Stimulated activated CD4-positive, alpha-beta T cell treated with anti-CD3 and anti-CD28 coated beads, Interleukin-12 subunit alpha, Interleukin-12 subunit beta, amount 100 ng/mL, for 48 hours (primary cell): ENCODE measurements around the gene IFNG-AS1.

Experiments
- DNase-seq, 3 donors: peaks; one replicate each; pipeline ENCODE4 v3.0.0-alpha.2; 2020; ENCODE audit warnings: low read depth in 2 of 3, low spot score in 1 of 3

IFNG-AS1 gene

DNA sequence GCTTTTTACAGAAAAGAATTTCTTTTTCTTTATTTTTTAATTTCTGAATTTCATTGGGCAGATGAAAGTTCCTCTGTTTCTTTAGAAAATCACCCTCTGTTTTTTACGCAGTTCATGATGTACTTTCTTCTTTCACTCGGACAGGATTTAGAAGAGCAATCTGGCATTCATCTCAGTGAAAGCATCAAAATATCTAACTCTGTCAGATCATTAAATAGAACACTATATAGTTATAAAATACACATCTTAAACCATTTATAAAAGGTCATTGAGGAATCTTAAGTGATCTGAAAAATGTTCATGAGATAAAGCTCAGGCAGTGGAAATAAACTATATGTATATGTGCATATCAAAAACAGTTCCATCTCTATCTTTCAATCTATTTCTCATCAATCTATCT is 3.9 kb downstream of the IFNG-AS1 start:
- no peak for DNase-seq

DNA sequence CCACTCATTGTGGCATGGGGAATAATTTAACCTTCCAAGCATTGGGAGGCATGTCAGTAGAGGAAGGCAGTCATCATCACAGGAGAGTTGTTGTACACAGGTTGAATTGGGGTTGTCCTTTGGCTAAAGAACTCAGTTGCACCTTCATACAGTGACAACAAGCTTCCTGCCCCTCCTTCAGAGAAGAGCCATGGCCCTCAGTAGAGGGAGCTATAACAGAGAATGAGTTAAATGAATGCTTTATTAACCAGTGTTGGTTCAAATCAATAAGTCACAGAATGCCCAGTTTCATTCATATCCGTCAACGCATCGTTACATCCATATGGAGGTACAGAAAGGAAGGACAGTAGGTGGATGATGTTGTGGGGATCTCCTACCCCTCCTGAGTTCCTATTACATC is 4.8 kb downstream of the IFNG-AS1 start:
- no peak for DNase-seq

- no peak for DNase-seq
Measured at GRCh38 chr12:67996347-67996746, 7.1 kb downstream of the IFNG-AS1 start.

- no peak for DNase-seq
Measured at GRCh38 chr12:67998379-67998778, 9.1 kb downstream of the IFNG-AS1 start.

GRCh38 chr12:67999244-67999643 is 10.0 kb downstream of the IFNG-AS1 start:
- DNase-seq, result no peak

DNA sequence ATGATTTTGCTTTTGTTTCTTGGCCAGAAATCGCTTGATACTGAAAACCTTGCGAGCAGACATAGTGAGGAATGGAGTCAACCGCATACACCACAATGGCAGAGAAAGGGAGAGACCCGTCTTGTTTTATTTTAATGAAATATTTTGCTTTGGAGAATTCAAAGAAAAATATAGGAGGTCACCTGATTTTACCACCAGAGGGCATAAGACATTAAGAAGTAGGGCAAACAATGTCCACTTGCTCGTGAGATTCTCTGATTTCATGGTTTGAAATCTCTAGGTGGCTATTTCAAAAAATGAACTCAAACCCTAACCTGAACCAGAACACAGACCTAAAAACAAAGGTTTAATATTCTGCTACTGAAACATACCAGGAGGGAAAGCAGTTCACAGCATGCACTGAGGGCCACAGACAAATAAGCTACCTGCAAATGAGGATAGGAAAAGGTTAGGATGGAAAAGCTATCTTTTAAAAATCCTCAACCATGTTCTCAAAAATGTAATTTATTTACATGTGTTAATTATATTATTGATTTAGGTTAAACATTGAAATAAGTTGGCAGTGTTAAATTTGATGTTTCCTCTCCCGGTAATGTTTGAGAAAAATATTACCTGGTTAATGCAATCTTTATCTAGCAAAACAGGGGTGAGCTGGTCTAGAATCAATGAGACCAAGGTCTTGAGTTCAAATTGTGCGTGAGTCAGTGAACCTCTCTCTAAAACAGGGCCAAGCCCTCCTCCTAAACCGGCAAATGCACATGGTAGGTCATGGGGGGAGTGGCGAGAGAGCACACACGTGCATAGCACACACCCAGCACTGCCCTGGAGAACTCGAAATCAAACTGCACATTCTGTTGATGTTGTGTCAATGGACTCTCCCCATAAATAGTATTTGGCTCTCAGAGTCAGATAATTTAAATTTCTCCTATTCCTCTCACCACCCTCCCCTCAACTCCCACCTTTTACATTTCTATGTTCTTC is 12.5 kb downstream of the IFNG-AS1 start:
- no peak for DNase-seq

GRCh38 chr12:68003777-68004176 is 14.5 kb downstream of the IFNG-AS1 start:
- no peak for DNase-seq

DNA sequence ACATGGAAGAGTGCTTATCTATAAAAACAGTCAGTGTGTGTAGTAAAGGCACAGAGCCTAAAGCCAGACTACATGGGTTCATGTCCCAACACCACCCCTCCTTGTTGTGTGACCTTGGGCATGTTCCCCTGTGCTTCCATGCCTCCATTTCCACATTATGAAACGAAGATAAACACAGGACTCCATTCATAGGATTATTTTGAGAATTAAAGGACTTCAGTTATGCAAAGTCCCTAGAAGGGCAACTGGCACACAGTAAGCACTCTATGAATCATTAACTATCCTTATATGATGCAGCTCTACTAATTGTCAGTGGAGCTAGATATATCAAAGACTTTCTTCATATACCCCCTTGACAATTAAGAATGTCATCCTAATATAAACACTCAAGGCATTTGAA is 17.8 kb downstream of the IFNG-AS1 start:
- no peak for DNase-seq

GRCh38 chr12:68007466-68007865 is 18.2 kb downstream of the IFNG-AS1 start:
- no peak for DNase-seq

DNA sequence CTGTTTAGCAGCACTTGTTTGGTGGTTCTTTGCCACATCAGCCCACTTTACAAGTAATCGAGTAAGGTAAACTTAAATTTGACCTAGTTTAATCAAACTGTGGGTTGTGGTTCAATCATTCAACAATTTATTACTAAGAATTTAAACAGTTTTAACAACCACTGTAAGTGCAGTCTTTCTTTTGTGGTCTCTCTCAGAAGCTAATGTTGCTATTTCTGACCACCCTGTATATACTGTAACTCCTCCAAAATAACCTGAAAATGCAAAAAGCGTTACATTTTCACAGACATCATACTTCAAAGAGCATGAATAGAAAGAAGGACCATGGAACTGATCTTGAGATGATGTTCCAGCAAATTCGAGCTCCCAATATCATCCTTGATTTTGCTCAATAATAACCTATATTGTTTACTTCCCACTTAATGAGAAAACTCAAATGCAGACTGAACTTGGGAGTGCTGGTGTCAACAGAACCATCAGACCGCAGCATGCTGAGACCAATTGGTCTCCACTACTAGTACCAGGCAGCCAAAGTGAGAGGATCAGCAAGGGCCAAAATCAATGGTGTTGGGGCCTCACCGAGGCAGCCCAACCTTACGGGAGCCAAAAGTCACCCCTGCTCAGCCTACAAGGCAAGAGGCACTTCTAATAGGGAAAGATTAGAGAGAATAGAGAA is 22.1 kb downstream of the IFNG-AS1 start:
- DNase-seq, result no peak

DNA sequence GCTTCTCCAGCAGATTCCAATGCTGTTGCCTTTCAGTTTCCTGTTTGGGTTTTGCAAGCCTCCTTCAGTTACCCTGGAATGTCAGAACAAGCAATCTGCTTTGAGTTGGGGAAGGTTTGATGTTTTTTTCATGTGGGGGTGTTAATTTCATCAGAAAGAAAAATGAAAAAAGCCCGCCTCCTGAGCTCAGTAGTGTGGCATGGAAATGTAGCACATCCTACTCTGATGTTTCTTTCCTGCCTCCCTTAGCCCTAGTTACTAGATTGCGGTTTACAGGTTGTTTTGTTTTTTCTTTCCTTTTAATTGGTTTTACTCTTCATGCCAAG is 22.6 kb downstream of the IFNG-AS1 start:
- no peak for DNase-seq

DNA sequence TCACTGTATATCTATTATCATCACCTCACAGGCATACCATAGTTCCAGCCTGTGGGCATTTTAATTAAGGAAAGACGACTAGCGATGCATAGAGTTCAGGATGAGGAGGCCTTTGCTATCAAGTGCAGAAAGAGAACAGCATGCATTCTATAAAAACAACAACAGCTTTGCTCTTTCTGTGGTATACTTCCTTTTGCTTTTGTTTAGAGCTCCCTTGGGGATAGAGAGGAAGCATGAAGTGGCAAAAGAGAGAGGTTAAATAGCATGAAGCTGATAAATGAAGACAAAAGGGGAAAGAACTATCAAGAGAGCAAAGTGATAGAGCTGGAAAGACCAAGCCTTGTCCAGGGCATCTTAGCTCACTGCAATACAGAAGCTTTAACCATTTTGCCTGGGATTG is 23.5 kb downstream of the IFNG-AS1 start:
- no peak for DNase-seq

GRCh38 chr12:68013181-68013580 is 23.9 kb downstream of the IFNG-AS1 start:
- no peak for DNase-seq

GRCh38 chr12:68016136-68016535 is 26.9 kb downstream of the IFNG-AS1 start:
- no peak for DNase-seq

GRCh38 chr12:68018315-68018714 is 29.1 kb downstream of the IFNG-AS1 start:
- DNase-seq, result no peak

- DNase-seq, result no peak
Measured at GRCh38 chr12:68020049-68020448, 30.8 kb downstream of the IFNG-AS1 start.

- DNase-seq, result no peak
Measured at GRCh38 chr12:68020699-68021098, 31.5 kb downstream of the IFNG-AS1 start.

DNA sequence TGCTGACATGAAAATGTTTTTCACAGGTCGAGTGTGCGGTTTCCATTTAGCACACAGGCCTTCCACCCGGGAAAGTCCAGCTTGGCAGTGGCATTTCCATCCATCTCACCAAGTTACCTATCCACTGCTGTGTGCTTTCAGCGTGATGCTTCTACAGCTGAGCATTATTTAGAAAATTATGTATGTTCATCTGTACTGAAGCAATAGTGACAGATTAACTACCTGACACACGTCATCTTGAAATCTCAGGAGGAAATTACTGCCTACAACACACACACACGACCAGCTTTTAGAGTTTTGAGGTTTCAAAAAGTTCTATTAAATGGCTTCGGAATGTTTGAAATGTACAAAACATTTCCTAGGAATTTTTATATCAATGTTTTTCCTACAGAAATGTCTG is 39.4 kb downstream of the IFNG-AS1 start:
- DNase-seq, result no peak

GRCh38 chr12:68030248-68030647 is 41.0 kb downstream of the IFNG-AS1 start:
- no peak for DNase-seq

DNA sequence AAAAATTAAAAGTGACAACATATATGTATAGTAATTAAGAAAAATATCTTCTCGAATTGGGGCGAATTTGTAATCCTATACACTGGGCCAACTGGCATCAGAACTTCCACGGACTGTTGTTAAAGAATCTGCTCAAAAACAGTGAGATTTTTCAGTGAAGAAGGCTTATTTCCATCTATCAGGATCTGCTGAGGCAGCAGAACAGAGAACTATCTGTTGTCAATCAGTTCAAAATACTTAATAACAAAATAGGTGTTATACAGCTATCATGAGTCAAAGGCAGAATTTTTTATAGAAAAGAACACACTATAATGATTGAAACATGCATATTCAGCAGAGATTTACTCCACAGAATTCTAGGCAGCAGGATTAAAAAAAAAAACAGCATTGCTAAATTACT is 41.9 kb downstream of the IFNG-AS1 start:
- no peak for DNase-seq

- DNase-seq, result no peak
Measured at GRCh38 chr12:68031881-68032739, 42.9 kb downstream of the IFNG-AS1 start.

DNA sequence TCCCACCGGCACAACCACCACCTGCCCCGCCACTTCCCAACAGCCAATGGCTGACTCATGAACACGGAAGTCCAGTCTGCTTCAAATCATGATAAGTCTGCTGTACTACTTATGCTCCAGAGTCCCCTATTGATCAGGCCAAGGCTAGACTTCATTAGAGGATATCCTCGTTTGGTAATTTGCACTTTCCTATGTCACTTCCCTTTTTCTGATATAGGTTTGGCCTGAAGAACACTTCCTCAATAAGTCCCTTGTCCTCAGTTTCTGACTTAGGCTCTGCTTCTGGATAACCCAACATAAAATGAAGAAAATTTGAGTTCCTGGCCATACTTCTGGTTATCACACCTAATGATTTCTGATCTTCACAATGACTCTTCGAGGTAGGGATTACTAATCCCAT is 45.3 kb downstream of the IFNG-AS1 start:
- DNase-seq, result no peak
